ENCODE data around the gene TMEM127. TPM values are rescaled to one million over a fixed set of nuclear protein-coding genes. Genes with fewer than 3 reads are reported as not detected.

The TMEM127 gene
- total RNA-seq, 1 donor from 2014 or later: 85.7 TPM

GRCh38 chr2:96287273-96287856 lies 21.6 kb upstream of the TMEM127 start:
- intact Hi-C loops (cut with micrococcal nuclease): no loop called here
- Histone ChIP-seq H3K36me3 (peaks cover 100% of the 10 kb centered on the region), H3K9me3 (replicated peaks) (no peaks in the 10 kb centered on the region), H3K4me3 (no peak overlapping the region), H3K27ac (replicated peaks) (no peak overlapping the region), H3K4me1 (no peaks in the 10 kb centered on the region), H3K27me3 (ENCODE audit: low read depth) (no peaks in the 10 kb centered on the region)
- DNase-seq: no peak
- no peak for TF ChIP-seq CTCF (IDR thresholded peaks at IDR 0.05; ENCODE audit: borderline replicate concordance)

GRCh38 chr2:96276787-96277499 lies 11.1 kb upstream of the TMEM127 start:
- DNase-seq: no peak
- Histone ChIP-seq H3K4me3 (no peak overlapping the region), H3K27ac (replicated peaks) (no peak overlapping the region), H3K4me1 (no peaks in the 10 kb centered on the region), H3K9me3 (replicated peaks) (no peaks in the 10 kb centered on the region), H3K27me3 (ENCODE audit: low read depth) (no peaks in the 10 kb centered on the region), H3K36me3 (peaks cover 100% of the 10 kb centered on the region)
- intact Hi-C loops (cut with micrococcal nuclease): no loop called here
- no peak for TF ChIP-seq CTCF (IDR thresholded peaks at IDR 0.05; ENCODE audit: borderline replicate concordance)

- intact Hi-C loops (cut with micrococcal nuclease): no loop called here
- TF ChIP-seq CTCF (IDR thresholded peaks at IDR 0.05; ENCODE audit: borderline replicate concordance): no peak
- H3K27me3 ChIP-seq (ENCODE audit: low read depth): no peaks in the 10 kb centered on the region
- H3K9me3 ChIP-seq (replicated peaks): no peaks in the 10 kb centered on the region
- H3K4me3 ChIP-seq: no peak overlapping the region
- DNase-seq: no peak
- H3K36me3 ChIP-seq: peaks cover 98% of the 10 kb centered on the region
- H3K4me1 ChIP-seq: no peaks in the 10 kb centered on the region
- no peak overlapping the region for H3K27ac ChIP-seq (replicated peaks)
These were observed 8.7 kb upstream of the TMEM127 start for GRCh38 chr2:96274355-96275056.

GRCh38 chr2:96273763-96274162 lies 8.0 kb upstream of the TMEM127 start:
- peaks cover 98% of the 10 kb centered on the region for H3K36me3 ChIP-seq
- no peak for DNase-seq

GRCh38 chr2:96271995-96272394 lies 6.2 kb upstream of the TMEM127 start:
- Histone ChIP-seq H3K4me3 (no peak overlapping the region), H3K36me3 (peaks cover 95% of the 10 kb centered on the region), H3K27me3 (ENCODE audit: low read depth) (no peaks in the 10 kb centered on the region), H3K9me3 (replicated peaks) (no peaks in the 10 kb centered on the region), H3K27ac (replicated peaks) (no peak overlapping the region), H3K4me1 (peaks cover 9% of the 10 kb centered on the region)
- TF ChIP-seq CTCF (IDR thresholded peaks at IDR 0.05; ENCODE audit: borderline replicate concordance): peak; percentile 13
- intact Hi-C loops (cut with micrococcal nuclease): no loop called here
- no peak for DNase-seq

More at GRCh38 chr2:96273763-96274162, 8.0 kb upstream of the TMEM127 start:
- H3K4me3 ChIP-seq: no peak overlapping the region
- H3K9me3 ChIP-seq (replicated peaks): no peaks in the 10 kb centered on the region
- no peak for TF ChIP-seq CTCF (IDR thresholded peaks at IDR 0.05; ENCODE audit: borderline replicate concordance)
- no peak overlapping the region for H3K27ac ChIP-seq (replicated peaks)
- intact Hi-C loops (cut with micrococcal nuclease): no loop called here
- H3K27me3 ChIP-seq (ENCODE audit: low read depth): no peaks in the 10 kb centered on the region
- no peaks in the 10 kb centered on the region for H3K4me1 ChIP-seq
